Hepatocyte (in vitro differentiated cells): ENCODE results near the gene PPM1A. TPM values are rescaled to one million over a fixed set of nuclear protein-coding genes. Genes with fewer than 3 reads are reported as not detected.

Experiments
- DNase-seq: peaks from one replicate; pipeline ENCODE4 v3.0.0-alpha.2; 2016; ENCODE audit warnings: low spot score
- H2AFZ ChIP-seq: fragments of 200-600 bp; sonication (generic); 2 replicates; pipeline ENCODE4 v1.6.0; 2016; ENCODE audit warnings: antibody characterized with exemption, mild to moderate bottlenecking
- H3K27ac ChIP-seq: fragments of 200-600 bp; sonication (generic); 2 replicates; pipeline ENCODE4 v1.5.1; 2016; ENCODE audit warnings: mild to moderate bottlenecking
- H3K27me3 ChIP-seq: fragments of 200-600 bp; sonication (generic); 2 replicates; pipeline ENCODE4 v1.6.1; 2016
- H3K36me3 ChIP-seq: fragments of 200-600 bp; sonication (generic); replicated peaks from 2 replicates; pipeline ENCODE4 v1.5.1; 2016; ENCODE audit warnings: low read depth; ENCODE audit not compliant: insufficient read depth
- H3K4me1 ChIP-seq: fragments of 200-600 bp; sonication (generic); 2 replicates; pipeline ENCODE4 v1.5.1; 2016; ENCODE audit warnings: mild to moderate bottlenecking, moderate library complexity; ENCODE audit not compliant: insufficient read depth
- H3K4me2 ChIP-seq: fragments of 200-600 bp; sonication (generic); 2 replicates; pipeline ENCODE4 v1.6.0; 2016
- H3K4me3 ChIP-seq: fragments of 200-600 bp; sonication (generic); 2 replicates; pipeline ENCODE4 v1.5.1; 2016; ENCODE audit warnings: mild to moderate bottlenecking
- H3K79me2 ChIP-seq: fragments of 200-600 bp; sonication (generic); 2 replicates; pipeline ENCODE4 v1.6.0; 2017; ENCODE audit warnings: mild to moderate bottlenecking
- H3K9me2 ChIP-seq: fragments of 200-600 bp; sonication (generic); replicated peaks from 2 replicates; pipeline ENCODE4 v1.6.0; 2017; ENCODE audit warnings: mild to moderate bottlenecking; ENCODE audit not compliant: insufficient read depth
- H3K9me3 ChIP-seq: fragments of 200-600 bp; sonication (generic); 2 replicates; pipeline ENCODE4 v1.5.1; 2016; ENCODE audit warnings: low read depth, mild to moderate bottlenecking
- H4K20me1 ChIP-seq: fragments of 200-600 bp; sonication (generic); 2 replicates; pipeline ENCODE4 v1.6.0; 2016; ENCODE audit warnings: mild to moderate bottlenecking; ENCODE audit not compliant: insufficient read depth, poor library complexity, severe bottlenecking
- CTCF ChIP-seq: fragments of 200-600 bp; sonication (generic); IDR thresholded peaks from 2 replicates; pipeline ENCODE4 v1.5.1; 2016; ENCODE audit warnings: antibody characterized with exemption, mild to moderate bottlenecking; ENCODE audit not compliant: poor library complexity
- EZH2 ChIP-seq: fragments of 200-600 bp; sonication (generic); IDR thresholded peaks from 2 replicates; pipeline ENCODE4 v1.6.1; 2016; ENCODE audit warnings: antibody characterized with exemption, mild to moderate bottlenecking, borderline replicate concordance
- EZH2phosphoT487 ChIP-seq: fragments of 200-600 bp; sonication (generic); IDR thresholded peaks from one replicate; pipeline ENCODE4 v1.6.1; 2018; ENCODE audit warnings: antibody characterized with exemption, mild to moderate bottlenecking, low read depth, moderate library complexity; ENCODE audit not compliant: unreplicated experiment, severe bottlenecking
- WGBS: methylation state at CpG from one replicate; pipeline ENCODE4 v1.1.6; 2016; ENCODE audit warnings: low lambda C conversion rate; ENCODE audit errors: missing lambda C conversion rate; 5-methylcytosine and 5-hydroxymethylcytosine counted together
- polyA plus RNA-seq: library from polyadenylated mRNA; unstranded; fragments of >200 nt; fragmentation: Nextera tagmentation; extraction: Ambion mirVana; gene quantifications from 2 replicates; pipeline ENCODE4 v1.2.1, GENCODE V29; 2016
- total RNA-seq: library from RNA; depleted of rRNA; stranded (reverse); fragments of >200 nt; gene quantifications from 2 replicates; pipeline ENCODE4 v1.2.3, GENCODE V29; 2014

The PPM1A gene
- total and polyA plus RNA-seq, 2 experiments from 2014 or later, result 24.2 to 41.7 TPM

DNA sequence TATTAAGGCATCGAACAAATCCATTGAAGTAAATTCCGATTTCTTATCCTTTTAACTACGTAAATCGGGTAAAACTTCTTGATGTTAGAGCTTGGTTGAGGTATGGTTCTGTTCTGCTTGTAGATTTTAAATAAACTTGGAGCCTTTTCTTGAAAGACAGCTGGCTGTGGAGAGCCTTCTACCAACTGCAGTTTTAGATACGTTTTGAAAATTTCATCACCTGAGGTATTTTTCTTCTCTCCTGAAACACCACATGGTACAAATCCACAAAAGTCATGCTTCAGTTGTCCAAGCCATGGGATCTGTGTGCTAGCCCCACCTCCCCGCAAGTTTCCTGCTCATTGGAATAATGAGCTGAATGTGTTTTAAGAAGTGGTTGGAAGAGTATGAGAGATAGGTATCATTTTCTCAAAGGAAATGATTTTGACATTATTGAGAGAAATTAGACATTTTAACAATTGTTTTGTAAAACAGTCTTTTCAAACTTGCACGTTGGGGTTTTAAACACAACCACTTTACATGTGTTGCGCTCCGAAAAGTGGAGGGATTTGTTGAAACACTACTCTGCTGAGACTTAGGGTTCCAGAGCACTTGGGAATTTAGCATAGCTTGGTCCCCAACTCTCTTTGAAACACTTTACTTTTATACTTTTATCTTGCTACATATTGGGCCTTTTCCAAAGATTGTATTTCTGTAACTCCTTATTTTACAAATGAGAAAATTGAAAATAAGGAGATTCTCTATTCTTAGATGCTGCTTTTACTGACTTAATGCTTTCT is 1.4 kb downstream of the PPM1A start:
- Histone ChIP-seq H3K4me3 (peak overlapping the region; percentile 88), H3K4me2 (peak overlapping the region; percentile 88), H3K9me2 (no peaks in the 10 kb centered on the region), H3K36me3 (no peaks in the 10 kb centered on the region), H4K20me1 (peaks cover 49% of the 10 kb centered on the region), H3K4me1 (peaks cover 28% of the 10 kb centered on the region), H3K79me2 (peaks cover 54% of the 10 kb centered on the region), H3K27ac (peak overlapping the region; percentile 98), H3K27me3 (no peaks in the 10 kb centered on the region), H3K9me3 (no peaks in the 10 kb centered on the region), H2AFZ (peak overlapping the region; percentile 61)
- DNase-seq, result peak; percentile 39
- 9% methylated on average over 9 of the region's 9 CpGs for WGBS
- TF ChIP-seq EZH2 (no peak), CTCF (no peak), EZH2phosphoT487 (no peak)

DNA sequence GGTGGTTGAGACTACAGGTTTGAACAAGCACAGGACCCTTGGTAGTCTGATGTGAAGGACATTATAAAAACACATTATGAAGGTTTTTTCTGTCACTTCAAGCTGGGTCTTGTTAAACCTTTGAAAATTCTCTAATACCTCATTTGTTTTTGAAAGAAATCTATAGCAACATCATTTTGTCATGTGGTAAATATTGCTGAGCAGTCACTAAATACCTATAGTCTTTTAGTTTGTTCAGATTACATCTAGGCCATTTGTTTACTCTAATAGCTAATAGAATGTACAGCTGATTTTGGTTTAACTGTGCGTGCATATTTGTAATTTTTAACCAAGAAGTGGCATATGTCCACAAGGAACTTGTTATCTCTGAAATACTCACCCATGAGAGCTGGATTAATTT is 2.9 kb downstream of the PPM1A start:
- H4K20me1 ChIP-seq, result peaks cover 62% of the 10 kb centered on the region
- TF ChIP-seq EZH2, result no peak
- no peak for TF ChIP-seq EZH2phosphoT487
- no peak for TF ChIP-seq CTCF
- H3K4me2 ChIP-seq, result peak overlapping the region; percentile 88
- no peaks in the 10 kb centered on the region for H3K36me3 ChIP-seq
- H3K79me2 ChIP-seq, result peaks cover 68% of the 10 kb centered on the region
- H3K9me3 ChIP-seq, result no peaks in the 10 kb centered on the region
- H3K4me3 ChIP-seq, result no peak overlapping the region
- peak overlapping the region; percentile 7 for H3K27ac ChIP-seq
- 42% methylated on average over 1 of the region's 1 CpG for WGBS
- peaks cover 28% of the 10 kb centered on the region for H3K4me1 ChIP-seq
- no peak overlapping the region for H2AFZ ChIP-seq
- no peaks in the 10 kb centered on the region for H3K9me2 ChIP-seq
- H3K27me3 ChIP-seq, result no peaks in the 10 kb centered on the region
- no peak for DNase-seq

- Histone ChIP-seq H3K4me2 (peak overlapping the region; percentile 88), H3K9me3 (no peaks in the 10 kb centered on the region), H3K9me2 (no peaks in the 10 kb centered on the region), H3K79me2 (peaks cover 75% of the 10 kb centered on the region), H3K4me3 (no peak overlapping the region), H3K27ac (no peak overlapping the region), H3K27me3 (no peaks in the 10 kb centered on the region), H4K20me1 (peaks cover 70% of the 10 kb centered on the region), H3K4me1 (peaks cover 28% of the 10 kb centered on the region), H2AFZ (no peak overlapping the region), H3K36me3 (no peaks in the 10 kb centered on the region)
- DNase-seq, result no peak
- TF ChIP-seq EZH2phosphoT487, result no peak
- no peak for TF ChIP-seq EZH2
- no peak for TF ChIP-seq CTCF
- WGBS, result 84% methylated on average over 2 of the region's 2 CpGs
Measured at GRCh38 chr14:60252630-60253029, 3.6 kb downstream of the PPM1A start.
